HG03025 (cell line): ENCODE measurements around the gene SLC15A1.
"Not testable (repeated sequence)": the region's sequence is repeated elsewhere in the genome, so short reads cannot be mapped to it uniquely, and the experiment has no call there.

Source experiments
- ATAC-seq: cut with Tn5 transposase; IDR thresholded peaks from one replicate; pipeline ENCODE4 v1.9.1; 2021; ENCODE audit warnings: mild to moderate bottlenecking, moderate library complexity; ENCODE audit not compliant: unreplicated experiment, low FRiP score

The SLC15A1 gene

DNA sequence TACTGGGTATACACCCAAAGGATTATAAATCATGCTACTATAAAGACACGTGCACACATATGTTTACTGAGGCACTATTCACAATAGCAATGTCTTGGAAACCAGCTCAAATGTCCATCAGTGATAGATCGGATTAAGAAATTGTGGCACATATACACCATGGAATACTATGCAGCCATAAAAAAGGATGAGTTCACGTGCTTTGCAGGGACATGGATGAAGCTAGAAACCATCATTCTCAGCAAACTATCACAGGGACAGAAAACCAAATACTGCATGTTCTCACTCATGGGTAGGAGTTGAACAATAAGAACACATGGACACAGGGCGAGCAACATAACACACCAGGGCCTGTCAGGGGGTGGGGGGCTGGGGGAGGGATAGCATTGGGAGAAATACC, 2.0 kb upstream of the SLC15A1 start:
- ATAC-seq: not testable (repeated sequence)

DNA sequence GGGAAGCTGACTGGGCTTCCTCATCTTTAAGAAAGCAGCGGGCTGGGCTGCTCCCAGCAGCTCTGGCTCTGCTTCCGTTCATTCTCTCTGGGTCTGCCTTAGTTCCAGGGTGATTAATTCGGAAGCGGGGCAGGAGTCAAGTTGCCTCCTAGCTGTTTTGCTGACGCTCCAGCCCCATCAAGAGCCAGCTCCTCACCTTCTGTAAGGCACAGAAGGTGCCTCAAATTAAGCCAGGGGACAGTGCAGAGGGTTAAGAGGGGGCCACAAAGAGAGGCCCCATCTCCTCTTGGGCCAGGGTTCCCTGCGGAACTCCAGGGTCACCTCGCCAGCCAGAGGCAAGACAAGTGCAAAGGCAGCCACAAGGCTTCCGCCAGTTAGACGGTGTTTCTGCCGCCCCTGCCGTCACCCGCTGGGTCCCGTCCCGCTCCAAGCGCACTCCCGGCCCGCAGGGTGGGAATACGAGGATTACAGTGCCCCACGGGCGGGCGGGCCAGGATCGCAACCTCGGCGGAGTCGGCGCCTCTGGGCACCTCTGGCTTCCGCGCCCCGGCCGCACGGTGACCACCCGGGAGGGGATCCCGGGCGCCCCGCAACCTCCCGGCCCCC, 508 bp downstream of the SLC15A1 start:
- ATAC-seq: no peak

DNA sequence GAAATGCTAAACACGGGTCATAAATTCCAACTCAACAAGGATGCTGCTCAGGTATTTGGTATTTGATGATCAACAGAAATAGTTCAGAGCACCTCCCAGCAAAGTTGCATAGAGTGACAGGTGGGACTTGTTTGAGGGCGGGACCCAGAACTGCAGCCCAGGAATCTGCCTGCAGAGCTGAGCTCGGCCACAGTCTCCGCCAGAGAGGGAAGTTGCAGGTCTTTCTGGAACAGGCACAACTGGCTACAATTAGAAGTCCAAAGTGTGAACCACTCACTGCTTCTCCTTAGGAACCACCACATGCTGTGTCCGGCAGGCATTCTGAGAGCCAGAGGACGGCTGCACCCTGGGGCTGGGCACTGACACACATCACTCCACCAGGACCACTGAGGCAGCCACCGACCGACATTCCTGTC, 1.1 kb downstream of the SLC15A1 start:
- ATAC-seq: no peak

DNA sequence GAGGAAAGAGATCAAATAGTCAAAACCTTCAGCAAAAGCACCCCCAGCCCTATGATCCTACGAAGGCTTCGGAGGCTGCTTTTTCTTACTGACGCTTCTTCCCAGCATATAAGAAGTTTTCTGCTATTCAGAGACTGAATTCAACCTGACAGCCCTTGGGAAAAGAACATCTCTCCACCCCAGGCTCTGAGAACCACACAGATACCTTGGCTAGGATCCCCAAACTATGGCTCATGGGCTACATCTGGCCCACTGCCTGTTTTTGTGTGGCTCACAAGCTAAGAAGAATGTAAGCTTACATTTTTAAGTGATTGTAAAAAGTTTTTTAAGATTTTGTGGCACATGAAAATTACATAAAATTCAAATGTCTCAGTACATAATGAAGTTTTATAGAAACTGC, 3.0 kb downstream of the SLC15A1 start:
- ATAC-seq: no peak

DNA sequence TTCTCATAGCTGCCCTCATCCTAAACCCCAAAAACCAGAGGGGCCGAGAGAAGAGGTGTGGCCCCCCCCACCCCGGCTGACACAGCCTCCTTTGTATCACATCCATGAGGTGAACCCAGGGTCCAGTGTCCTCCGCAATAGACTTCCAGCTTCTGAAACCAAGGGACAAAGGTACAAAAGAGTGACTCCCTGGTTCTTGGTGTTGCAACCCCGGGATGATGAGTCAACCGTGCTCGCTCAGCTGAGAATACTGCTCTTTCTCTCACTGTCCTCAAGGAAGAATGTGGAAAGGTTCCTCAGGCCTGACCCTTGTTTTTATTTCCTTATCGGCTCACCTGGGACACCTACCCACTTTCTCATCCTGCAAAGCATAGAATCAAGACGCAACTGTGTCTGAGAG, 5.5 kb downstream of the SLC15A1 start:
- ATAC-seq: no peak

DNA sequence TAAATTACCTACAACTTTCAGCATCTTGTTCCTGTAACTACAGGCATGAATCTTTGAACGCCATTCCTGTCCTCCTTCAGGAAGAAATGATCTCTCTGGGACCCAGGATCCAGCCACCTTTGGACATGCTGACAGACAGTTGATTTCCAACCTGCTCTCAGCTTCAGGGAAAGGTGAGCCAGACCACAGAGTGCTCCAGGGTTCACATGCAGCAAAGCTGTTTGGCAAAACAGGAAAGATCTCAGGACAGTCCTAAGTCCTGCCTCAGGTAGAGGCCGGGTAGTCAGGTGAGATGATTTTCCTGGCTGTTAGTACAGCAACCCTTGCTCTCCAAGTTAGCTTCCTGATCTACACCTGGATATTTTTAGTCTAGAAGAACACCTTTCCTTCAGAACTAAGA, 9.1 kb downstream of the SLC15A1 start:
- ATAC-seq: no peak

DNA sequence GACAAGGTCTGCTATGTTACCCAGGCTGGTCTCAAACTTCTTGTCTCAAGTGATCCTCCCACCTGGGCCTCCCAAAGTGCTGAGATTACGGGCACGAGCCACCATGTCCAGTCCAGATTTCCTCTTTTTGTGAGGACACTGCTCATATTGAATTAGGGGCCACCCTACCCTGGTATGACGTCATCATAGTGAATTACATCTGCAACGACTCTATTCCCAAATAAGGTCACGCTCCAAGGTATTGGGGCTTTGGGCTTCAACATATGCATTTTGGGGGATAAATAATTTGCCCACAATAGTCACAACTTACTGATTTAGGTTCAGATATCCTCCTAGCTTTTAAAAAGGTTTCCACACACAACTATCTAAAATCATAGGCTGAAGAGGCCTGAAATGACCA, 9.5 kb downstream of the SLC15A1 start:
- no peak for ATAC-seq

DNA sequence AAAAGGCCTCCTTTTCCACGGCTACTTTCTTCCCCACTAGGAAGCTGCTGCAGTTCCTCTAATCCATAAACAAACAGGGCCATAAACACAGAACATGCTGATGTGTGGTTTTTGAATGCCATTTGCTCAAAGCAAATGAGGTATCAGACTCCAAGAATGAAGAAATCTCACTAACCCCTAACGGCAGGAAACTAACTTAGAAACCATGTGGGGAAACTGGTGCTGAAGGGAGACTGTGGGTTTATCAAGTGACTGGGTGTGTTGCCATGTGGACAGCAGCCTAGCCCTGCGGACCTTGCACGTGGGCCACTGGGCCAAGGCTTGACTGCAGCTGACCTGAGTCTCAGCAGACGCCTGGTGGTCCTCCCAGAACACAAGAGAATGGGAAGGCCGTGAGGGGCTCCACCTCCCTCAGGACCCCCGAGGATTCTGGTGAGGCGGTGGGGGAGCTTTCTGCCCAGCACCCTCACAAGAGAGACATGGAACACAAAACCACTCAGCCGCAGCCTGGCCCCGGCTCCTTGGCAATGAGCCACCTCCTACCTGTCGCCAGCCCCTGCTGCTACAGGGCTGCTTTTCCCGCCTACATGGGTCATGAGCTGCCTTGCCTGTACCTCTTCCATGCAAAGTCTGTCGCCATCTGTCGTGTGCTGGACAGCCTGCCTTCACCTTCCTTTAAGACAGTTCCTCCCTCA, 10.6 kb downstream of the SLC15A1 start:
- no peak for ATAC-seq

DNA sequence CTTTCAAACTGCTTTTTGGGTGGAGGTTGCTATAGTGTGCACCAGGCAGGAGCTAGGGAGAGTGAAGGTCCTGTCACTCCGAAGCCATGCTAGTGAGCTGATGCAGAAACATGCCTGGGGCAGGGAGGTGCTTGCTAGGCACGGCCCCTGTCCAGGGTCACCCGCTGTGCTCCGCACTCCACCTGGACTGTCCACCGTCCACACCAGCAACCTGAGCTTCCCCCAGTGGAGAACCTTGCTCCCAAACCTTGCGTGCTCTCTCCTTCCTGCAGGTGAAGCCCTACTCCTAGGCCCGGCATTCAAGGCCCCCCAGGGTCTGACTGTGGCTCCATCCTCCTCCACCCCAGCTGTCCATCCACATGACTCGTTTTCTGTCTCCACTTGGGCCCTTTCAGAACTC, 12.3 kb downstream of the SLC15A1 start:
- ATAC-seq: no peak

DNA sequence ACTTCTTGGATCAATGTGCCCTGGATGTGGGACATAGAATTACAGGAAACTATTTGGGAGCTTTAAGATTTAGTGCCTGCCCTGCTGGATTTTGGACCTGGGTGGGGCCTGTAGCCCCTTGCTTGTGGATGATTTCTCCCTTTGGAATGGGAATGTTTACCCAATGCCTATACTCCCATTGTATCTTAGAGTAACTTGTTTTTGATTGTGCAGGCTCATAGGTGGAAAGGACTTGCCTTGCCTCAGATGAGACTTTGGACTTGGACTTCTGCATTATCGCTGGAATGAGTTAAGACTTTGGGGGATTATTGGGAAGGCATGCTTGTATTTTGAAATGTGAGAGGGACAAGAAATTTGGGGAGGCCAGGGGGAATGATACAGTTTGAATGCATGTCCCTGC, 13.5 kb downstream of the SLC15A1 start:
- ATAC-seq: no peak

DNA sequence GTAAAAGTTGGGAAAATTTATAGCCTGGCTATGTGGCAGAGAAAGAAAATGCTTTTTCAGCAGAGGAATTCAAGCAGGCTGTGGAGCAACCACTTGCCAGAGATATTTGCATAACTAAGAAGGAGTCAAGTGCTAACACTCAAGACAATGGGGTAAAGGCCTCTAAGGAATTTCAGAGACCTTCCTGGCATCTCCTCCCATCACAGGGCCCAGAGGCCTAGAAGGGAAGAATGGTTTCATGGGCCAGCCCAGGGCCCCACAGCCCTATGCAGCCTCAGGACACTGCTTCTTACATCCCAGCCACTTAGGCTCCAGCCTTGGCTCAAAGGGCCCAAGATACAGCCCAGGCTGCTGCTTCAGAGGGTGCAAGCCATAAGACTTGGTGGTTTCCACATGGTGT, 14.3 kb downstream of the SLC15A1 start:
- no peak for ATAC-seq

DNA sequence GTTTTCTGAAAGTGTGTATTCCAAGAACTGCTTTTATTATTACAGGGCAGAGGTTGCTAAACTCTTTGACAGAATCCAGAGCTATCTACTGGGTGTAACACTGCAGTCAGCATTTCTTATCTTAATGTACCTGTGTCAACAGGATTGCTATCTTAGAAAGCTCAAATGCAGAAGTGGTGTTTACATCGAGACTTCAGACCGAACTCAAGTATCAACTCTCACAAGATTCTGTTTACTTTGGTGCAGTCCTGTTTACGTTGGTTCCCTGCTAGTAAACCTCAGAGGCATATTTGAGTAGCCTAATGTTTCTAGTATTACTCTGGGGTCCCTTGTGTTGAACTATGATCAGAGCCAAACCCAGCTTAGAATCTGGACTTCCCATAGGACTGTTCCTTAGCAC, 20.5 kb downstream of the SLC15A1 start:
- no peak for ATAC-seq

DNA sequence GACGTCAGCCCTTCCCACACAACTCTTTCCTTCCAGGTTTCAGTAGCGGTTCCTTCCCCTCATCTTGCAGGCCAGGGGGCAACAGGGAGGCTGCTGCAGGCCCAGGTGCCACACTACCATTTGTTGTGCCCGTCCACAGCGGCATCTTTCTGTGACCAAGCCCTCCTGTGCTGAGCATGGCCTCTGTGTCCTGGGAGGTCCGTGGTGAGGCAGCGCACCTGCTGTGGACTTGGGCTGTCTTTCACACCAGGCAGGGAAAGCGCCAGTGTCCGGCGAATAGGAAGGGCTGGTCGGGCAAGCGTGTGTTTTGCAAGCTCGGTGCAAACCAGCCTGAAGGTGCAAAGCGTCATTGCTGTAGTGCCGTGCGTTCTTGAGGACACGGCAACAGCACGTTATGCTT, 21.4 kb downstream of the SLC15A1 start:
- ATAC-seq: no peak

DNA sequence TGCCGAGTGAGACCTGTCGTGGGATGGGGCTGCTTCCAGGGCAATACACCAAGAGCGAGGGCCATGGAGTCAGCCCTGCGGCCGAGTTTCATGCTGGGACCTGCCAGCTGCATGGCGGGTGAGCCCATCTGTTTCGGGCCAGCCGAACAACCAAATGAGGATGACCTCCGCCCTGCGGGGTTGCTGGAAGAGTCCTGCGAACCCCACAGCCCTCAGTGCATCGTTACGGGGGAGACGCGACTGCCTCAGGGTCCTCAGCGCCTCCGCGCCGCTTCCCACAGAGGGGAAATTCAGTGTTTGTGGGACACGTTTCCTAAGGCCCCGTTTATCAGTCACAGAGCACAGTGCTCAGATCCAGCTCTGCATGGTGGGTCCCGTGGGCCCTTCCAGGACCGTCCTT, 22.0 kb downstream of the SLC15A1 start:
- no peak for ATAC-seq

DNA sequence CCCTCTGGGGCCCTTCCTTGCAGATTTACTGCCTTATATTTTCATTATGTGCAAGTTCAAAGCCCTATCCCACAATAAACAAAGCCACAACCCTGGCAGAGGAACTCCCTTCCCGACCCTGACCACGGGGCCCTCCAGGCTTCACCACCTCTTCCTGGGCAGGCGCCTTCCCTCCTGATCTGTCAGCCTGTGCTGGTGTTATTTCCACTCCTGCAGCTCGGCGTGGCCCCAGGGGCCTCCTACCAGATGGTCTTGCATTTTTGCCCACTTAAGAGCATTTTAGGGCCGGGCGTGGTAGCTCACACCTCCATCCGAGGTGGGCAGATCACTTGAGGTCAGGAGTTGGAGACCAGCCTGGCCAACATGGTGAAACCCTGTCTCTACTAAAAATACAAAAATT, 22.8 kb downstream of the SLC15A1 start:
- ATAC-seq: no peak

DNA sequence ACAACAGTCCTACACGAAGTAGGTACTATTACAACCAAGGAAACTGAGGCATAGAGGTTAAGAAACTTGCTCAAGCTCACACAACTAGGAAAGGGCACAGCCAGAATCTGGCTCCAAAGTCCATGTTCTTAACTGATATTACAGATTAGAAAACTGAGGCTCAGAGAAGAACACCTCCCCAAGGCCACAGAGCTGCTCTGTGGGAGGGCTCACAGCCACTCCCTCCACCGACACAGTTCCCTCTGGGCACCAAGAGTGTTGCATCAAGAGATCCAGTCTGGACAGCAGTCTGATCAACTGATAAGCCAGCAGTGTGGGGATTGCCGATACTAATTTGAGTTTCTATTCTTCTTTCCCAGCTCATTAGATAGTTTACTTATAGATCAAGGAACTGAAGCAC, 29.5 kb downstream of the SLC15A1 start:
- no peak for ATAC-seq

DNA sequence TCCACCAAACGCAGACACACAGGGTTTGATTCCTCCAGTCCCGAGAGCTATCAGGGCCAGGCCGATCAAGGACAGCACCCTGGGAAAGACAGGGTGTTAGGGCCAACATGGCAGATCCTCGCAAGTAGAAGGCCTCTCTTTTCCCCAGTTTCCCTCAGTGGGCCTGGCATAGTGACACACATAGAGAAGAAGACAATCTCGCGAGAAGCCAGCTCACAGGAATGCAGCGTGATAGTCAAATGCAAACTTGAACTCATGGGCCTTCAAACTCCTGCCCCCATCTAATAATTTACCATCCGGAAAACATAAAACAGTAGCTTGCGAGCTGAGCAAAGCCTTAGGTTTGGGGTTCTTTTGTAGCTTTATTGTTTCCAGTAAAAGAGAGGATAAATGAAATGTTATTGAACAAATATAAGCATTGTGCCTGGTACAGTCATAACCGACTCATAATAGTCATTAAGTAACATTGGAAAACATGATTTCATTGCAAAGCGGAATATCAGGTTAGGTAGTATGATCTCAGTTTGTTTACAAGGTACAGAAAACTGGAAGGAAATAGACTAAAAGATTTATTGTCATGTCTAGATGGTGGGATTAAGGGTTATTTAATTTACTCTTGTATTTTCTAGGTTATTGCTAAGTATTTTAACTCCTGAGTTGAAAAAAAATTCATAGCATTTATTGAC, 30.5 kb downstream of the SLC15A1 start:
- ATAC-seq: no peak

DNA sequence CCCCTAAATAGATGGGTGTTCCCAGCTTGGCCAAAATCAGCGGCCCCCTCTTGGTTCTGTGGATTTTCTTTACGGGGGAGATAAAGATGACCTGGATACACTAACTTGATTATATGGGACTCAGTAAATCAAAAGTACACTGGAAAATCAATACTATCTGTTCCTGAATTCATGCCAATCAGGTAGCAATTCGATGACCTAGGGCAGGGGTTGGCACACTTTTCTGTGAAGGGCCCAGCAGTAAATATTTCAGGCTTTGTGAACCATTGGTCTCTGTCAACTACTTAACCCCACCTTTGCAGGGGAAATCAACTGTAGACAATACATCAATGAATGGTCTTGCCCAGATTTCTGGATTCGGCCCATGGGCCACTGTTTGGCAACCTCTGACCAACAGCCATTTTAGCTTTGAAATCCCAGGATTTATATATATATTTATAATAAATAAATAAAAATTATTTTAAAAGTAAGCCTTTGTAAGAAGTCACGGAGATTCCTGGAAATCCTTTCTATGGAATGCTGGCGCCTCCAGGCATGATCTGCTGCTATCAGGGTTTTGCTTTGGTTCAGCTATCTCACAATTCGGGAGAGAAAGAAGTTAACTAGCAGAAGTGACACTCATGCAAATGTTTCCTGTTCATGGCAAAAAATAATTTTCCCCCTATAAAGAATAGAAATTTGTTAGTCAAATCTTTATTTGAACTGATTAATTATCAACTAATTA, 32.8 kb downstream of the SLC15A1 start:
- no peak for ATAC-seq

DNA sequence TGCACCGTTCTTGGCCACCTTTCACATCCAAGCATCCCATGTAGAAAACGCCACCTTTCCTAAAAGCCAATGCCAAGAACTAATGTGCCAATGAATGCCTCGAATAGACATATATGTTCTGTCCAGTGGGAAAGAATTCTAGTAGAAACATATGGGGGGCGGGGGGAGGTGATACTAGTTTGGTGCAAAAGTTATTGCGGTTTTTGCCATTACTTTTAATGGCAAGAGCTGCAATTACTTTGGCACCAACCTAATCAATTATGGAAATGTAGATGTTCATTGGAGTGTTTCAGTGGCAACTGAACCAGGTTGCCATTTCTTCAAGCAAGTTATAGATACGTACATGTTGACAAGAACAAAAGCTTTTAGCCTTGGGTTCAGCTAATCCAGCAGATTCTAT, 34.6 kb downstream of the SLC15A1 start:
- no peak for ATAC-seq

DNA sequence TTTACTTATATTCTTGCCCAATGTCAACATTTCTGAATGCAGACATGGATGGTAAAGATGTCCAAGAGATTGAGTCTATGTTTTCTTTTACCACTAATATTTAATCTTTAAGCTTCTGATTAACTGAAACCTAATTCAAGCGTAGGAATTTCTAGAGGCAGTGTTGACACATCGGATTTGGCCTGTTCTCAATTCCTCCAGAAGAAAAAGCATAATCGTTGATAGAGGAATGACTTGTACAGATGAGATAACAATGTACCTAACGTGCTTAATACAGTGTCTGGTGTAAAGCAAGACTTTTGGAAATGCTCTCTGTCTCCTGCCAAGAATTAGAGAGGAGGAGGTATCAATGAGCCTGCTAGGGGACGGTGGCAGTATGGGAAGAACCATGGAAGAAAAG, 35.2 kb downstream of the SLC15A1 start:
- no peak for ATAC-seq

DNA sequence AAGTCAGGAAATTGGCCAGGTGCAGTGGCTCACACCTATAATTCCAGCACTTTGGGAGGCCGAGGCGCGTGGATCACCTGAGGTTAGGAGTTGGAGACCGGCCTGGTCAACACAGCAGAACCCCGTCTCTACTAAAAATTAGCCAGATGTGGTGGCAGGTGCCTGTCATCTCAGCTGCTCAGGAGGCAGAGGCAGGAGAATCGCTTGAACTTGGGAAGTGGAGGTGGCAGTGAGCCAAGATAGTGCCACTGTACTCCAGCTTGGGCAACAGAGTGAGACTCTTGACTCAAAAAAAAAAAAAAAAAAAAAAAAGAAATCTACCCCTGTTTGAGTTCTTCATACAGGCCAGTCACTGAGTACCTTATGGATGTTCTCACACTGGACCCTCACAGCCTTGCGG, 42.0 kb downstream of the SLC15A1 start:
- ATAC-seq: no peak
